GM21526 (cell line): ENCODE data around the gene CD200R1L.

Source experiments
- ATAC-seq: cut with Tn5 transposase; IDR thresholded peaks from one replicate; pipeline ENCODE4 v1.9.1; 2021; ENCODE audit warnings: moderate library complexity; ENCODE audit not compliant: unreplicated experiment, low FRiP score

The CD200R1L gene

GRCh38 chr3:112770032-112770626 lies 76.5 kb downstream of the CD200R1L start:
- no peak for ATAC-seq

- no peak for ATAC-seq
Observed at GRCh38 chr3:112769286-112769978, 77.2 kb downstream of the CD200R1L start.

GRCh38 chr3:112767777-112768176 lies 78.9 kb downstream of the CD200R1L start:
- no peak for ATAC-seq

GRCh38 chr3:112767177-112767576 lies 79.5 kb downstream of the CD200R1L start:
- ATAC-seq, result no peak
